ENCODE results near the gene GALNT14. TPM values are rescaled to one million over a fixed set of nuclear protein-coding genes. Genes with fewer than 3 reads are reported as not detected.

Gene GALNT14
- total RNA-seq, 1 experiment from 2014 or later = 2.7 TPM

DNA sequence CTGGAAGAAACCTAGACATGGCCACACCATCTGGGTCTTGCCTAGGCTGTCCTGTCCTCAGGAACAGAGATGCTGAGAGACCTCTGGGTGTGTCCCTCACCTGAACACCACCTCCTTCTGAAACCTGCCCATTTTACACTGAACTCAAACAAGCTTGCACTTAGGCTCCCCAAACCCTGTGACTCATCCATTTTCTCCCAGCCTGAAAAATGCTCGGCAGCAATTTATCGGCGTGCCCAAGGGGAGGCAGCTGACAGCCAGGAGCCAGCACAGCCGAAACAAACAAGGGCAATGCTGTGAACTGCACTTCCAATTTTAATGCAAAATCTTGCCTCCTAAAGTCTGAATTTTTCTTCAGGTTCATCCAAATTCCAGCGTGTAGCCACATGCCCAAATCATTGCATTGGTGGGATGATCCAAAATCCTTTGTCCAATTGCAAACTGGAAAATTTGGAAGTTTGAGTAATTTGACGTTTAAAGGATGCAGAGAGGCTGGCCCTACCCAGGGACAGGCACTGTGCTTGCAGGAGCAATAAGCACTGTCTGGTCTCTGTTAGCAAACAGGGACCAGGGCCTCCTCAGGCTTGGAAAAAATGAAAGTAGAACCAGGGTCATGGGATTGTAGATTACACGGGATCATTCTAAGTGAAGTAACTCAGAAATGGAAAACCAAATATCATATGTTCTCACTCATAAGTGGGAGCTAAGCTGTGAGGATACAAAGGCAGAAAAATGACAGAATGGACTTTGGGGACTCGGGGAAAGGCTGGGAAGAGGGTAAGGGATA is 67.7 kb downstream of the GALNT14 start:
- Mint-ChIP-seq H3K4me3 (no peak overlapping the region), H3K4me1 (peaks cover 16 to 28% of the 10 kb centered on the region in 2 experiments)
- H3K4me2 ChIP-seq (ENCODE audit: insufficient read depth, insufficient read length, low read length) = no peak overlapping the region

More for the DNA sequence above, 67.7 kb downstream of the GALNT14 start:
- Histone ChIP-seq H3K4ac (ENCODE audit: low read depth, low read length) (no peak overlapping the region), H3K18ac (ENCODE audit: insufficient read length, low read depth, low read length) (no peak overlapping the region), H4K91ac (ENCODE audit: insufficient read length, low read depth, low read length) (no peak overlapping the region), H3K23me2 (ENCODE audit: insufficient read length, low read depth, low read length, poor library complexity, severe bottlenecking) (no peaks in the 10 kb centered on the region), H3K27me3 (ENCODE audit: insufficient read depth, low read length) (no peaks in the 10 kb centered on the region), H4K5ac (ENCODE audit: insufficient read length, low read depth, low read length) (no peak overlapping the region), H4K8ac (replicated peaks; ENCODE audit: insufficient read length, low read depth, low read length) (no peak overlapping the region), H3T11ph (ENCODE audit: low read length) (no peak overlapping the region), H3K56ac (ENCODE audit: insufficient read length, low read depth, low read length) (no peak overlapping the region), H2BK15ac (ENCODE audit: low read depth, low read length) (no peak overlapping the region), H2BK20ac (ENCODE audit: low read depth, low read length, poor library complexity, severe bottlenecking) (no peak overlapping the region), H2BK12ac (ENCODE audit: insufficient read length, low read depth, low read length) (no peak overlapping the region), H3K4me1 (ENCODE audit: insufficient read depth, low read length) (peaks cover 8% of the 10 kb centered on the region), H2AK5ac (ENCODE audit: insufficient read length, low read length) (no peak overlapping the region), H3K23ac (ENCODE audit: insufficient read length, low read depth, low read length) (no peak overlapping the region), H3K14ac (ENCODE audit: insufficient read depth, low read length) (no peak overlapping the region), H3K9me3 (ENCODE audit: control insufficient read depth, low read depth, low read length) (no peaks in the 10 kb centered on the region), H2BK120ac (ENCODE audit: low read depth, low read length, poor library complexity, severe bottlenecking) (no peak overlapping the region), H2BK5ac (ENCODE audit: insufficient read length, low read length) (no peak overlapping the region), H3K79me2 (ENCODE audit: insufficient read depth, low read length) (no peaks in the 10 kb centered on the region), H4K20me1 (ENCODE audit: control insufficient read depth, insufficient read depth, insufficient read length) (no peaks in the 10 kb centered on the region), H3K27ac (ENCODE audit: insufficient read length, low read depth, low read length) (no peak overlapping the region), H3K79me1 (ENCODE audit: insufficient read depth, low read depth, low read length, poor library complexity, severe bottlenecking) (no peaks in the 10 kb centered on the region), H2AFZ (ENCODE audit: low read length) (no peak overlapping the region), H3K9ac (ENCODE audit: extremely low read depth, insufficient read length, low read length) (no peak overlapping the region)
- H3K36me3 Mint-ChIP-seq (ENCODE audit: insufficient read depth in 1 of 3, low read depth in 3 of 3) = no peaks in the 10 kb centered on the region; a peak in 1 of 7 replicates
- DNase-seq = no peak
- no peaks in the 10 kb centered on the region for H3K9me3 Mint-ChIP-seq
- WGBS (ENCODE audit: extremely low coverage, insufficient read length, low lambda C conversion rate) = no CpG with 5 or more reads among the region's 8 CpGs
- no peaks in the 10 kb centered on the region; the same call in 1 of the 2 replicates for H3K27me3 Mint-ChIP-seq (ENCODE audit: low read depth)
- TF ChIP-seq, protein P1, sequence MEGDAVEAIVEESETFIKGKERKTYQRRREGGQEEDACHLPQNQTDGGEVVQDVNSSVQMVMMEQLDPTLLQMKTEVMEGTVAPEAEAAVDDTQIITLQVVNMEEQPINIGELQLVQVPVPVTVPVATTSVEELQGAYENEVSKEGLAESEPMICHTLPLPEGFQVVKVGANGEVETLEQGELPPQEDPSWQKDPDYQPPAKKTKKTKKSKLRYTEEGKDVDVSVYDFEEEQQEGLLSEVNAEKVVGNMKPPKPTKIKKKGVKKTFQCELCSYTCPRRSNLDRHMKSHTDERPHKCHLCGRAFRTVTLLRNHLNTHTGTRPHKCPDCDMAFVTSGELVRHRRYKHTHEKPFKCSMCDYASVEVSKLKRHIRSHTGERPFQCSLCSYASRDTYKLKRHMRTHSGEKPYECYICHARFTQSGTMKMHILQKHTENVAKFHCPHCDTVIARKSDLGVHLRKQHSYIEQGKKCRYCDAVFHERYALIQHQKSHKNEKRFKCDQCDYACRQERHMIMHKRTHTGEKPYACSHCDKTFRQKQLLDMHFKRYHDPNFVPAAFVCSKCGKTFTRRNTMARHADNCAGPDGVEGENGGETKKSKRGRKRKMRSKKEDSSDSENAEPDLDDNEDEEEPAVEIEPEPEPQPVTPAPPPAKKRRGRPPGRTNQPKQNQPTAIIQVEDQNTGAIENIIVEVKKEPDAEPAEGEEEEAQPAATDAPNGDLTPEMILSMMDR (conservative IDR thresholded peaks at IDR 0.05) = no peak
- H3K27ac Mint-ChIP-seq = no peak overlapping the region; a peak in 1 of 7 replicates

Measured in H9 (cell line).